Measurements from ENCODE around the gene LRRC7.

- TF ChIP-seq CTCF (IDR thresholded peaks at IDR 0.05) (no peak), POLR2A (IDR thresholded peaks at IDR 0.05) (no peak)
These were observed 476.1 kb downstream of the LRRC7 start for GRCh38 chr1:70043804-70044203.
